ENCODE data around the gene SNX17. TPM values are rescaled to one million over a fixed set of nuclear protein-coding genes. Genes with fewer than 3 reads are reported as not detected.

SNX17 gene
- total RNA-seq, 2 donors from 2014 or later = 84.4 to 133 TPM

GRCh38 chr2:27393225-27393624 is 22.8 kb downstream of the SNX17 start:
- H3K27me3 ChIP-seq (replicated peaks; ENCODE audit: insufficient read depth) = no peaks in the 10 kb centered on the region
- H3K4me3 ChIP-seq = no peak overlapping the region
- H3K36me3 ChIP-seq = no peaks in the 10 kb centered on the region
- H3K27ac ChIP-seq = no peak overlapping the region
- DNase-seq (ENCODE audit: low spot score) (no peak), ATAC-seq (ENCODE audit: insufficient number of reproducible peaks, low FRiP score, low read depth) (no peak)
- TF ChIP-seq CTCF (IDR thresholded peaks at IDR 0.05) = no peak
- H3K4me1 ChIP-seq (ENCODE audit: control insufficient read depth in 1 of 2, low read depth in 2 of 2) = no peaks in the 10 kb centered on the region
- H3K9me3 ChIP-seq = no peaks in the 10 kb centered on the region

- TF ChIP-seq CTCF (IDR thresholded peaks at IDR 0.05) = no peak
- Histone ChIP-seq H3K9me3 (no peaks in the 10 kb centered on the region), H3K36me3 (no peaks in the 10 kb centered on the region), H3K4me3 (no peak overlapping the region), H3K27ac (no peak overlapping the region), H3K27me3 (replicated peaks; ENCODE audit: insufficient read depth) (no peaks in the 10 kb centered on the region), H3K4me1 (ENCODE audit: control insufficient read depth in 1 of 2, low read depth in 2 of 2) (no peaks in the 10 kb centered on the region)
- DNase-seq (ENCODE audit: low spot score) (no peak), ATAC-seq (ENCODE audit: insufficient number of reproducible peaks, low FRiP score, low read depth) (no peak)
Measured at GRCh38 chr2:27398962-27399361, 28.5 kb downstream of the SNX17 start.

GRCh38 chr2:27400348-27401135 is 30.1 kb downstream of the SNX17 start:
- DNase-seq (ENCODE audit: low spot score) (no peak), ATAC-seq (ENCODE audit: insufficient number of reproducible peaks, low FRiP score, low read depth) (no peak)
- no peak for TF ChIP-seq CTCF (IDR thresholded peaks at IDR 0.05)
- Histone ChIP-seq H3K27ac (no peak overlapping the region), H3K4me3 (no peak overlapping the region), H3K9me3 (no peaks in the 10 kb centered on the region), H3K27me3 (replicated peaks; ENCODE audit: insufficient read depth) (no peaks in the 10 kb centered on the region), H3K36me3 (no peaks in the 10 kb centered on the region), H3K4me1 (ENCODE audit: control insufficient read depth in 1 of 2, low read depth in 2 of 2) (no peaks in the 10 kb centered on the region)

- DNase-seq (ENCODE audit: low spot score) = no peak
- Histone ChIP-seq H3K4me3 (peak overlapping the region; percentile 85), H3K4me1 (ENCODE audit: control insufficient read depth in 1 of 2, low read depth in 2 of 2) (peaks cover 13 to 18% of the 10 kb centered on the region in 2 donors), H3K27ac (no peak overlapping the region), H3K9me3 (no peaks in the 10 kb centered on the region), H3K27me3 (replicated peaks; ENCODE audit: insufficient read depth) (no peaks in the 10 kb centered on the region), H3K36me3 (peaks cover 5% of the 10 kb centered on the region)
- peak; percentile 52 for TF ChIP-seq CTCF (IDR thresholded peaks at IDR 0.05)
- ATAC-seq (ENCODE audit: insufficient number of reproducible peaks, low FRiP score, low read depth) = no peak
Measured at GRCh38 chr2:27407798-27408491, 37.5 kb downstream of the SNX17 start.

GRCh38 chr2:27408601-27409320 is 38.3 kb downstream of the SNX17 start:
- H3K27me3 ChIP-seq (replicated peaks; ENCODE audit: insufficient read depth) = no peaks in the 10 kb centered on the region
- ATAC-seq (ENCODE audit: insufficient number of reproducible peaks, low FRiP score, low read depth) = no peak
- peak overlapping the region; percentile 78 to 85 for H3K27ac ChIP-seq
- peaks cover 5% of the 10 kb centered on the region for H3K36me3 ChIP-seq
- no peak for TF ChIP-seq CTCF (IDR thresholded peaks at IDR 0.05)
- DNase-seq (ENCODE audit: low spot score) = no peak
- H3K4me3 ChIP-seq = peak overlapping the region; percentile 85
- H3K9me3 ChIP-seq = no peaks in the 10 kb centered on the region
- peaks cover 13 to 18% of the 10 kb centered on the region in 2 donors for H3K4me1 ChIP-seq (ENCODE audit: control insufficient read depth in 1 of 2, low read depth in 2 of 2)
